Eye (tissue), 1 donor: ENCODE measurements around the gene TCN1.

ENCODE experiments used
- DNase-seq: peaks from one replicate; pipeline ENCODE4 v3.0.0-alpha.2; 2015

TCN1 gene

DNA sequence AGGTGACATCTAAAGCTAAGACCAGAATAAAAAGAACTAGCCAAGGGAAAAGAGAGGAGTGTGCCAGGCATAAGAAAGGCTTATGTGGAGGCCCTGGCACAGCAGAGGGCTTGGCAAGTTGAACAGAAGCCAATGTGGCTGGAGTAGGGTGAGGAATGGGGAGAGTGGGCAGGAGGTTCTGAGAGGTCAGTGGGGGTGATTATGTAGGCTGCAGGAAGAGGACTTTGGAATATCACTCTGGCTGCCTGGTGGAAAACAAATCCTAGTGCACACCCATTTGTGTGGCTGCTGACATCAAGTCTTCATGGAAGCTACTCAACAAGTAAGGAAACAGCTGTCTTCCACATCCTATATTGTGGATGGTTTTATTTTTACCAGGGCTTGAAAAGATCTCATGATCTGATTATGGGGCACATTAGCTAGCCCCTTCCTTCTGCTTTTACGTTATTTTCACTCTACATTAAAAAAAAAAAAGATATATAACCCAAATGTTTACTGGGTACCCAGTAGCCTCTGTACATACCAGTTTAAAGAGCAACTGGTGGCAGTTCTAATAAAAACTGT is 59.2 kb downstream of the TCN1 start:
- DNase-seq: no peak

DNA sequence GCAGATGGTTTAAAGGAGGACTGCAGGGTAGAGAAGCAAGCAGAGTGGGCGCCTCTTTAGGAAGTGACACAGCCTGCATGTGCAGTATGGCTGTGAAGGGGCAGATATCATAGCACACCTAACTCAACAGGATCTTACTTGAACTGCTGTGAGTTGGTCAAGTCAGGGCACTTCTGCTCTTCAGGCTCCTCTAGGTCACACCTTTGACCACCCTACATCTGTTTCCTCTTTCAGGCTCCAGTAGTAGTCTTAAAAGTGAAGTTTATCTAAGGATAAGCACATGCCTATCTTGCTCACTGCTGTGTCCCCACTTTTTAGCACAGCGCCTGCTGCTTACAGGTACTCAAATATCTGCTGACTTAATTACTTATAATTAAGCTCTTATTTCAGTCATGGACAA is 62.2 kb downstream of the TCN1 start:
- DNase-seq: no peak
